Epithelial cell of proximal tubule (primary cell): ENCODE data around the gene ICAM1. TPM values are rescaled to one million over a fixed set of nuclear protein-coding genes. Genes with fewer than 3 reads are reported as not detected.

Source experiments
- DNase-seq: peaks from one replicate; pipeline ENCODE4 v3.0.0-alpha.2; 2011; ENCODE audit warnings: low read depth
- H3K4me3 ChIP-seq: 2 replicates; pipeline ENCODE4 v1.5.1; 2011; ENCODE audit warnings: low read depth, mild to moderate bottlenecking, low read length
- CTCF ChIP-seq: conservative IDR thresholded peaks from 2 replicates; pipeline ENCODE4 v1.5.1; 2012; ENCODE audit warnings: low read depth, mild to moderate bottlenecking, low read length
- total RNA-seq: library from RNA; depleted of rRNA; stranded (reverse); fragments of >200 nt; gene quantifications from 2 replicates; pipeline ENCODE4 v1.2.3, GENCODE V29; 2015

Gene ICAM1
- total RNA-seq, 1 donor from 2014 or later, result 36.3 TPM

DNA sequence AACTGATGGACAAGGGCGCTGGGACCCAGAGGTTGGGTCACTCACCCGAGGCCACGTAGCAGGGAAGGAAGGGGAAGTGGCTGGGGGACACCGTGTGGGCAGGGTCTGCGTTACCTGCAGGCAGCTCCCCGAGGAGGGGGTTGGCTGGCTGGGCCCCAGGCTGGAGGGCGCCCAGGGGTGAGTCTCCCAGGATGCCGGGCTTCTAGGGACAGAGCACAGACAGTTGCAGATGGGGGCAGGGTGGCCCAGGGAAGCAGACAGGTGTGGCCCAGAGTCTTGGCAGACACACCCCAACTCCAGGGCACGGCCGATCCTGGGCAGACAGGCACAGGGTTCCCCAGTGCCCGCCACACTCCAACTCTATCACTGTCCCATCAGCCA is 50.5 kb downstream of the ICAM1 start:
- H3K4me3 ChIP-seq, result no peak overlapping the region
- no peak for DNase-seq
- TF ChIP-seq CTCF, result no peak

DNA sequence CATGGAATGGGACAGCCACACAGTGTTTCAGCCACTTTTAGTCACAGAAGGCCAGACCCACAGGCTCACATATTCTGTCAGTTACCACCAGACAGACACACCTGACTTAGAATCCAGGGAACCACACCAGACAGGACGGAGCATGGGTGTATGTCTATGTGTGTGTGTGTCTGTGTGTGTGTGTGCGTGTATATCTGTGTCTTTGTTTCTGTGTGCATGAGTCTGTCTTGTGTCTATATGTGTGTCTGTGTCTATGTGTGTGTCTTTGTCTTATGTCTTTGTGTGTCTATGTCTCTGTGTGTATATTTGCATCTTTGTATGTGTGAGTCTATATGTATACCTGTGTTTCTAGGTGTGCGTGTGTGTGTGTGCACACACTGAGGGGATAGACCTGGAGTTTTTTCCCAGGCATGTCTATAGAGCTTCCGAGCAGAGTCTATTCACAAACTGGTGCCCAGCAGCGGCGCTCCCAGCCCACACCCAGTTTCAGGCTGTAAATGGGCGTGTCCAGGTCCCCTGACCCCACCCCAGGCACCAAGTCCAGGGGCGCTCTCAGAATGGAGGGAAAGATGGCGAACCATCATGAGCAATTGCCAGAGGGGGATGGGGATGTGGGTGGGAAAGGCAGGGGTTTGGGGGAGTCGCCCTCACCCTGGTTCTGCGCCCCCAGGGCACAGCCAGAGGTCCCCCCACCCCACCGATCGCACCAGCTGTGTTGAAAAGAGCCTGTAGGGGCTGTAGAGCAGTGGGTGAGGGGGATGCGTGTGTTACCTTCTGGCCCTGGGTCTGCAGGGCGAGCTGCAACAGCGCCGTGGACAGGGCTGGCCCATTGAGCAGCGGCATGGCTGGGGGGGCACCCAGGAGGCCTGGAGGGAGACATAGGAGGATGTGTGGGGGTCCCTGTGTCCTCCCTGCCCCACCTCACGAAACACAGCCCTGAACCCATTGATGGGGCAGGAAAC is 51.2 kb downstream of the ICAM1 start:
- DNase-seq, result no peak
- no peak overlapping the region for H3K4me3 ChIP-seq
- no peak for TF ChIP-seq CTCF

DNA sequence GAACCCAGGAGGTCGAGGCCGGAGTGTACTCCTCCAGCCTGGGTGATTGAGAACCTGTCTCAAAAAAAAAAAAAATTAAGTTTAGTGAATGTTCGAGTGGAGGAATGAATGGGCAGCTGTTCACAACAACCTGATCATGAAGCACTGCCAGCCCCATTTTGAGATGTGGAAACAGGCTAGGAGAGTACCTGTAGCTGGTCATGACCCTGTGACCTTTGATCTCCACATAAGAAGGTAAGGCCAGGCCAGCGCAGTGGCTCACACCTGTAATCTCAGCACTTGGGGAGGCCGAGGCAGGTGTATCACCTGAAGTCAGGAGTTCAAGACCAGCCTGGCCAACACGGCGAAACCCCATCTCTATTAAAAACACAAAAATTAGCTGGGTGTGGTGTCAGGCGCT is 54.8 kb downstream of the ICAM1 start:
- no peak overlapping the region for H3K4me3 ChIP-seq
- no peak for DNase-seq
- no peak for TF ChIP-seq CTCF

GRCh38 chr19:10327793-10328192 is 56.9 kb downstream of the ICAM1 start:
- DNase-seq, result no peak
- no peak for TF ChIP-seq CTCF
- H3K4me3 ChIP-seq, result no peak overlapping the region

- DNase-seq, result no peak
- TF ChIP-seq CTCF, result no peak
- H3K4me3 ChIP-seq, result no peak overlapping the region
Measured at GRCh38 chr19:10328558-10329429, 57.9 kb downstream of the ICAM1 start.

GRCh38 chr19:10329555-10329954 is 58.6 kb downstream of the ICAM1 start:
- TF ChIP-seq CTCF, result no peak
- DNase-seq, result no peak
- H3K4me3 ChIP-seq, result no peak overlapping the region
